HepG2 (cell line): Measurements from ENCODE around the gene HOXA4. TPM values are rescaled to one million over a fixed set of nuclear protein-coding genes. Genes with fewer than 3 reads are reported as not detected.

Experiments
- ATAC-seq: fragments of 200-7000 bp; cut with Tn5 transposase; 3 replicates; pipeline ENCODE4 v1.9.1; 2020; ENCODE audit warnings: mild to moderate bottlenecking, moderate library complexity
- BruUV-seq: library from RNA; stranded (reverse); fragments of 400-500 nt; replicated peaks from 2 replicates; lab custom pipeline; 2021; lab: Mats Ljungman, UMichigan
- CTCF ChIA-PET: fragments of 300-600 bp; formaldehyde crosslinking; extraction: SDS; loops from one replicate; lab custom pipeline; 2021; ENCODE audit warnings: low total read pairs, inconsistent platforms, low intra/inter-chr PET ratio; lab: Yijun Ruan, JAX
- POLR2A ChIA-PET: fragments of 350-600 bp; sonication (Branson Sonifier 250); formaldehyde crosslinking; loops from one replicate; lab custom pipeline; 2020; ENCODE audit warnings: antibody characterized with exemption, inconsistent platforms; lab: Yijun Ruan, JAX
- DNase-seq: peaks from one replicate; pipeline ENCODE4 v3.0.0-alpha.2; 2015; ENCODE audit warnings: low spot score
- FAIRE-seq: peaks from 3 replicates; lab custom pipeline; 2011; peaks lifted over from hg19 to GRCh38; lab: Jason Lieb, UNC
- H2AFZ ChIP-seq: one replicate; pipeline ENCODE4 v1.6.1; 2011; ENCODE audit warnings: low read length, inconsistent platforms
- H3K27ac ChIP-seq: fragments of 300-600 bp; 3 replicates; pipeline ENCODE4 v1.8.0; 2011; ENCODE audit warnings: mixed run types, mild to moderate bottlenecking, mixed read lengths, low read length, inconsistent platforms; ENCODE audit not compliant: insufficient read depth; ENCODE audit errors: extremely low read length
- H3K27me3 ChIP-seq, 2 experiments: fragments of 200-600 bp in 1 of 2; 2 replicates in 1 of 2; 3 replicates in 1 of 2; pipeline versions ENCODE4 v1.6.0 to v1.8.0; 2011; ENCODE audit warnings: low read length in 2 of 2, mild to moderate bottlenecking in 2 of 2, moderate library complexity in 2 of 2, inconsistent platforms in 1 of 2; ENCODE audit not compliant: insufficient read depth in 2 of 2, control insufficient read depth in 1 of 2
- H3K36me3 ChIP-seq, 2 experiments: fragments of 200-600 bp in 1 of 2; replicated peaks in 1 of 2; 2 replicates in 1 of 2; 3 replicates in 1 of 2; pipeline versions ENCODE4 v1.5.1 to v1.8.0; 2011; ENCODE audit warnings: low read length in 2 of 2, inconsistent platforms in 1 of 2; ENCODE audit not compliant: insufficient read depth in 2 of 2, control insufficient read depth in 1 of 2
- H3K4me1 ChIP-seq: 2 replicates; pipeline ENCODE4 v1.5.1; 2012; ENCODE audit warnings: low read length, inconsistent platforms; ENCODE audit not compliant: insufficient read depth
- H3K4me2 ChIP-seq: 2 replicates; pipeline ENCODE4 v1.6.0; 2011; ENCODE audit warnings: low read depth, low read length, inconsistent platforms
- H3K4me3 ChIP-seq, 3 experiments: fragments of 200-600 bp in 1 of 3; sonication (generic), shearing (Covaris generic) in 1 of 3; replicated peaks in 1 of 3; 2 replicates each; pipeline ENCODE4 v1.5.1; 2011 to 2016; ENCODE audit warnings: low read length in 3 of 3, inconsistent platforms in 2 of 3, low read depth in 2 of 3, mild to moderate bottlenecking in 2 of 3, control low read depth in 1 of 3, mixed read lengths in 1 of 3; ENCODE audit not compliant: insufficient read depth in 1 of 3
- H3K79me2 ChIP-seq: one replicate; pipeline ENCODE4 v1.6.1; 2011; ENCODE audit warnings: low read length, inconsistent platforms; ENCODE audit not compliant: insufficient read depth
- H3K9ac ChIP-seq: 2 replicates; pipeline ENCODE4 v1.6.0; 2011; ENCODE audit warnings: mild to moderate bottlenecking, low read depth, low read length, inconsistent platforms; ENCODE audit not compliant: insufficient read depth
- H3K9me3 ChIP-seq: 2 replicates; pipeline ENCODE4 v1.5.1; 2012; ENCODE audit warnings: mild to moderate bottlenecking, low read length
- H4K20me1 ChIP-seq: 2 replicates; pipeline ENCODE4 v1.6.0; 2011; ENCODE audit warnings: inconsistent platforms, mild to moderate bottlenecking, low read length, moderate library complexity; ENCODE audit not compliant: insufficient read depth
- ARNTL ChIP-seq: sonication (generic); formaldehyde crosslinking; IDR thresholded peaks from 2 replicates; pipeline ENCODE4 v1.4.0; 2020; ENCODE audit warnings: mild to moderate bottlenecking, missing genetic modification reagents
- ATF1 ChIP-seq: IDR thresholded peaks from 2 replicates; pipeline ENCODE4 v1.6.1; 2016; ENCODE audit warnings: mild to moderate bottlenecking, control low read depth
- GMEB1 ChIP-seq: sonication (generic); formaldehyde crosslinking; IDR thresholded peaks from 2 replicates; pipeline ENCODE4 v1.5.1; 2020; ENCODE audit warnings: missing genetic modification reagents, mild to moderate bottlenecking, borderline replicate concordance
- NFATC3 ChIP-seq: sonication (generic); formaldehyde crosslinking; IDR thresholded peaks from 2 replicates; pipeline ENCODE4 v1.5.1; 2020; ENCODE audit warnings: mild to moderate bottlenecking, missing genetic modification reagents
- NFIC ChIP-seq: IDR thresholded peaks from 2 replicates; pipeline ENCODE4 v1.6.1; 2012; ENCODE audit warnings: mild to moderate bottlenecking, low read length, inconsistent platforms
- SNAI1 ChIP-seq: sonication (generic); formaldehyde crosslinking; IDR thresholded peaks from 2 replicates; pipeline ENCODE4 v1.5.0; 2020; ENCODE audit warnings: mild to moderate bottlenecking, missing genetic modification reagents, borderline replicate concordance
- TOE1 ChIP-seq: sonication (generic); formaldehyde crosslinking; IDR thresholded peaks from 2 replicates; pipeline ENCODE4 v1.4.0; 2020; ENCODE audit warnings: mild to moderate bottlenecking, missing genetic modification reagents
- ZNF232 ChIP-seq: sonication (generic); formaldehyde crosslinking; IDR thresholded peaks from 2 replicates; pipeline ENCODE4 v1.4.0; 2020; ENCODE audit warnings: missing genetic modification reagents, borderline replicate concordance
- ZNF577 ChIP-seq: sonication (generic); formaldehyde crosslinking; IDR thresholded peaks from 2 replicates; pipeline ENCODE4 v1.4.0; 2020; ENCODE audit warnings: mild to moderate bottlenecking, low read depth, missing genetic modification reagents, borderline replicate concordance
- ZNF629 ChIP-seq: sonication (generic); formaldehyde crosslinking; conservative IDR thresholded peaks from 2 replicates; pipeline ENCODE4 v1.5.0; 2020; ENCODE audit warnings: missing genetic modification reagents
- WGBS: methylation state at CpG from one replicate; pipeline ENCODE4 v1.1.6; 2017; ENCODE audit warnings: low lambda C conversion rate; 5-methylcytosine and 5-hydroxymethylcytosine counted together
- in situ Hi-C: cut with HindIII; loops from 2 replicates; pipeline ENCODE4 v1.10.0; 2017; ENCODE audit warnings: low pct_unique_long_range_greater_than_20kb; ENCODE audit not compliant: extremely low pct_ligation_motif_present
- intact Hi-C: fragments of 100-400 bp; cut with micrococcal nuclease; formaldehyde crosslinking; loops from one replicate; pipeline ENCODE4 v1.10.0; 2022; ENCODE audit not compliant: unreplicated experiment
- polyA plus RNA-seq, 8 experiments: library from polyadenylated mRNA; depleted of rRNA in 3 of 8; stranded (reverse) in 7 of 8; unstranded in 1 of 8; fragments of >200 nt; fragmentation: Illumina TruSeq in 4 of 8; extraction: Trizol in 4 of 8; gene quantifications; 2 replicates each; pipeline versions ENCODE4 v1.2.1 to v1.2.3, GENCODE V29; 2011 to 2016; ENCODE audit warnings: low read depth in 4 of 8, missing spikeins in 1 of 8, mixed read lengths in 1 of 8; ENCODE audit not compliant: insufficient read depth in 1 of 8
- total RNA-seq, 5 experiments: library from RNA; depleted of rRNA; stranded (reverse); fragments of >200 nt; fragmentation: Illumina TruSeq; extraction: Trizol; gene quantifications; 2 replicates each; pipeline ENCODE4 v1.2.3, GENCODE V29; 2016; ENCODE audit warnings: low read depth in 1 of 5
- TF ChIP-seq, protein P1 (sequence below): sonication (generic); formaldehyde crosslinking; IDR thresholded peaks from 2 replicates; pipeline ENCODE4 v1.8.0; 2022; ENCODE audit warnings: mild to moderate bottlenecking, missing genetic modification reagents, moderate library complexity
- TF ChIP-seq, protein P2 (sequence below): sonication (generic); formaldehyde crosslinking; IDR thresholded peaks from 2 replicates; pipeline ENCODE4 v1.4.0; 2020; ENCODE audit warnings: missing genetic modification reagents, borderline replicate concordance
- TF ChIP-seq, protein P3 (sequence below): sonication (generic); formaldehyde crosslinking; IDR thresholded peaks from 2 replicates; pipeline ENCODE4 v1.5.0; 2020; ENCODE audit warnings: mild to moderate bottlenecking, missing genetic modification reagents

HOXA4 gene
- total and polyA plus RNA-seq, 2 of the 13 experiments (the other 11 are each of a cell fraction or from before 2014, with no cell fraction given): 2.4 to 5.4 TPM

DNA sequence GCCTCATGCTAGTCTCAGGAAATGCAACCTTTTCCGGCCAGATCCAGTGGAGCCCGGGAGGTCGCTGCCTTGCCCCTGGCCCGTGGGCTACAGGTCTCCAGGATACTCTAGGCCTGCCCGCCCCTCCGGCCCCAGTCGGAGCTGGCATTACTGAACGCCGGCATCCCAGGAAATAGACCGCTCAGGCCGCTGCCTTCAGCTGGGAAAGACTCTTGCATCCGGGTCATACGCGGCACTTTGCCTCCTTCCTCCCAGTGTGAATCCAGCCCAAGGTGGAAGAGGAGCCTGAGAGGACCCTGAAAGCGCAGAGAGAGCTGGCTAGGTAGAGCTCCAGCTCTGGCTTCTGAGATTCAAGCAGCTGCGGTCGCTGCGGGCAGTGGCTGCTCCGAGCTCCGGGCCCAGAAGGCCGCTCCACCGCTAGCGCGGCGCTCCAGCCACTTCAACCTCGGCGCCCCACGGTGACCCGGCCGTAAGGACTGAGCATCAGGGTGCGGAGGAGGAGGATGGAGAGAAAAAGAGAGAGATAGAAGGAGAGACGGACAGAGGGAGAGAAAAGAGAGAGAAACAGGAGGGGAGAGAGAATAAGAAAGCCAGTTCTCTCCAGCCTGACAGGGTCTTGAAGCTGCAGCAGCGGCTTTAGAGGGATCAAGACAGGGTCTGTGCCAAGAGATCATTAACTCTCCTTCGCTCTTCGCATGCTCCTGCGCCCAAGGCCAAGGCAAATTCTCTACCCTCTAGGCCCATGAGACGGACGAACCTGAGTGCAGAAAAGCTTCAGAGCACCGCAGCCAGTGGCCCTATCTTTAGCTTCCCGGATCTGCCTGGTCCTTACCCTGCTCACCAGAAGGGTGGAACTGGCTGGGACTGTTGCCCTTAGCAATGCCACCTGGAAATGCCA is 45.3 kb upstream of the HOXA4 start:
- no peak for ATAC-seq
- Histone ChIP-seq H3K79me2 (no peaks in the 10 kb centered on the region), H3K36me3 (no peaks in the 10 kb centered on the region), H3K9ac (no peak overlapping the region), H2AFZ (no peak overlapping the region), H3K27ac (no peak overlapping the region), H4K20me1 (no peaks in the 10 kb centered on the region), H3K9me3 (no peaks in the 10 kb centered on the region), H3K27me3 (peaks cover 4 to 80% of the 10 kb centered on the region in 2 experiments), H3K4me2 (no peak overlapping the region), H3K4me1 (peaks cover 30% of the 10 kb centered on the region), H3K4me3 (no peak overlapping the region)
- no TSS peak for BruUV-seq
- 75% methylated on average over 28 of the region's 40 CpGs for WGBS
- no peak for TF ChIP-seq ZNF232
- TF ChIP-seq TOE1: no peak
- no peak for TF ChIP-seq ATF1 (CRISPR knock-in tag)
- TF ChIP-seq, protein P1, sequence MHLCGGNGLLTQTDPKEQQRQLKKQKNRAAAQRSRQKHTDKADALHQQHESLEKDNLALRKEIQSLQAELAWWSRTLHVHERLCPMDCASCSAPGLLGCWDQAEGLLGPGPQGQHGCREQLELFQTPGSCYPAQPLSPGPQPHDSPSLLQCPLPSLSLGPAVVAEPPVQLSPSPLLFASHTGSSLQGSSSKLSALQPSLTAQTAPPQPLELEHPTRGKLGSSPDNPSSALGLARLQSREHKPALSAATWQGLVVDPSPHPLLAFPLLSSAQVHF (CRISPR knock-in tag): no peak
- TF ChIP-seq SNAI1 (CRISPR knock-in tag): no peak
- no peak for TF ChIP-seq GMEB1 (CRISPR knock-in tag)
- TF ChIP-seq, protein P2, sequence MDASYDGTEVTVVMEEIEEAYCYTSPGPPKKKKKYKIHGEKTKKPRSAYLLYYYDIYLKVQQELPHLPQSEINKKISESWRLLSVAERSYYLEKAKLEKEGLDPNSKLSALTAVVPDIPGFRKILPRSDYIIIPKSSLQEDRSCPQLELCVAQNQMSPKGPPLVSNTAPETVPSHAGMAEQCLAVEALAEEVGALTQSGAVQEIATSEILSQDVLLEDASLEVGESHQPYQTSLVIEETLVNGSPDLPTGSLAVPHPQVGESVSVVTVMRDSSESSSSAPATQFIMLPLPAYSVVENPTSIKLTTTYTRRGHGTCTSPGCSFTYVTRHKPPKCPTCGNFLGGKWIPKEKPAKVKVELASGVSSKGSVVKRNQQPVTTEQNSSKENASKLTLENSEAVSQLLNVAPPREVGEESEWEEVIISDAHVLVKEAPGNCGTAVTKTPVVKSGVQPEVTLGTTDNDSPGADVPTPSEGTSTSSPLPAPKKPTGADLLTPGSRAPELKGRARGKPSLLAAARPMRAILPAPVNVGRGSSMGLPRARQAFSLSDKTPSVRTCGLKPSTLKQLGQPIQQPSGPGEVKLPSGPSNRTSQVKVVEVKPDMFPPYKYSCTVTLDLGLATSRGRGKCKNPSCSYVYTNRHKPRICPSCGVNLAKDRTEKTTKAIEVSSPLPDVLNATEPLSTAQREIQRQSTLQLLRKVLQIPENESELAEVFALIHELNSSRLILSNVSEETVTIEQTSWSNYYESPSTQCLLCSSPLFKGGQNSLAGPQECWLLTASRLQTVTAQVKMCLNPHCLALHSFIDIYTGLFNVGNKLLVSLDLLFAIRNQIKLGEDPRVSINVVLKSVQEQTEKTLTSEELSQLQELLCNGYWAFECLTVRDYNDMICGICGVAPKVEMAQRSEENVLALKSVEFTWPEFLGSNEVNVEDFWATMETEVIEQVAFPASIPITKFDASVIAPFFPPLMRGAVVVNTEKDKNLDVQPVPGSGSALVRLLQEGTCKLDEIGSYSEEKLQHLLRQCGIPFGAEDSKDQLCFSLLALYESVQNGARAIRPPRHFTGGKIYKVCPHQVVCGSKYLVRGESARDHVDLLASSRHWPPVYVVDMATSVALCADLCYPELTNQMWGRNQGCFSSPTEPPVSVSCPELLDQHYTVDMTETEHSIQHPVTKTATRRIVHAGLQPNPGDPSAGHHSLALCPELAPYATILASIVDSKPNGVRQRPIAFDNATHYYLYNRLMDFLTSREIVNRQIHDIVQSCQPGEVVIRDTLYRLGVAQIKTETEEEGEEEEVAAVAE (CRISPR knock-in tag): no peak
- no peak for TF ChIP-seq ARNTL (CRISPR knock-in tag)
- no peak for TF ChIP-seq ZNF577 (CRISPR knock-in tag)
- TF ChIP-seq ZNF629 (CRISPR knock-in tag): no peak
- TF ChIP-seq NFIC: no peak
- TF ChIP-seq, protein P3, sequence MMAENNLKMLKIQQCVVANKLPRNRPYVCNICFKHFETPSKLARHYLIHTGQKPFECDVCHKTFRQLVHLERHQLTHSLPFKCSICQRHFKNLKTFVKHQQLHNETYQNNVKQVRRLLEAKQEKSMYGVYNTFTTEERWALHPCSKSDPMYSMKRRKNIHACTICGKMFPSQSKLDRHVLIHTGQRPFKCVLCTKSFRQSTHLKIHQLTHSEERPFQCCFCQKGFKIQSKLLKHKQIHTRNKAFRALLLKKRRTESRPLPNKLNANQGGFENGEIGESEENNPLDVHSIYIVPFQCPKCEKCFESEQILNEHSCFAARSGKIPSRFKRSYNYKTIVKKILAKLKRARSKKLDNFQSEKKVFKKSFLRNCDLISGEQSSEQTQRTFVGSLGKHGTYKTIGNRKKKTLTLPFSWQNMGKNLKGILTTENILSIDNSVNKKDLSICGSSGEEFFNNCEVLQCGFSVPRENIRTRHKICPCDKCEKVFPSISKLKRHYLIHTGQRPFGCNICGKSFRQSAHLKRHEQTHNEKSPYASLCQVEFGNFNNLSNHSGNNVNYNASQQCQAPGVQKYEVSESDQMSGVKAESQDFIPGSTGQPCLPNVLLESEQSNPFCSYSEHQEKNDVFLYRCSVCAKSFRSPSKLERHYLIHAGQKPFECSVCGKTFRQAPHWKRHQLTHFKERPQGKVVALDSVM (CRISPR knock-in tag): no peak
- no peak for TF ChIP-seq NFATC3 (CRISPR knock-in tag)
- in situ Hi-C loops (no loop called here), intact Hi-C loops (no loop called here)
- CTCF ChIA-PET: no interaction called here
- FAIRE-seq: no peak
- POLR2A ChIA-PET: no interaction called here
- DNase-seq: no peak
